Neural cell (in vitro differentiated cells): ENCODE results near the gene OSBPL5.

Experiments used
- REST ChIP-seq: IDR thresholded peaks from 2 replicates; pipeline ENCODE4 v1.6.1; 2012; ENCODE audit warnings: borderline replicate concordance
- SMC3 ChIP-seq: fragments of 450-650 bp; conservative IDR thresholded peaks from 2 replicates; pipeline ENCODE4 v1.6.1; 2014; ENCODE audit warnings: antibody characterized with exemption, mild to moderate bottlenecking, moderate library complexity; ENCODE audit not compliant: poor library complexity

- TF ChIP-seq SMC3: no peak
- TF ChIP-seq REST: no peak
Measured at GRCh38 chr11:3139086-3139440, 26.0 kb downstream of the OSBPL5 start.
